Tongue (tissue), 2 donors: ENCODE data around the gene PRPF6. TPM values are rescaled to one million over a fixed set of nuclear protein-coding genes. Genes with fewer than 3 reads are reported as not detected.

Source experiments
- DNase-seq: peaks from one replicate; pipeline ENCODE4 v3.0.0-alpha.2; 2015
- total RNA-seq: library from RNA; depleted of rRNA; stranded (reverse); fragments of >200 nt; gene quantifications from one replicate; pipeline ENCODE4 v1.2.3, GENCODE V29; 2014

Gene PRPF6
- 62.5 TPM for total RNA-seq

GRCh38 chr20:63980806-63981728 is at the start of gene PRPF6:
Gene PRPF6 (plus strand): TSS chr20:63981132. CDS start chr20:63981246, 114 bp downstream.
- peak; percentile 99 for DNase-seq

- no peak for DNase-seq
Measured at GRCh38 chr20:63931735-63932134, 49.2 kb upstream of the PRPF6 start.

- no peak for DNase-seq
Measured at GRCh38 chr20:63932606-63933160, 48.2 kb upstream of the PRPF6 start.

GRCh38 chr20:63933646-63934045 is 47.3 kb upstream of the PRPF6 start:
- DNase-seq = no peak

GRCh38 chr20:63934271-63935068 is 46.5 kb upstream of the PRPF6 start:
- DNase-seq = no peak

- DNase-seq = no peak
Measured at GRCh38 chr20:63935447-63935846, 45.5 kb upstream of the PRPF6 start.

- DNase-seq = no peak
Measured at GRCh38 chr20:63937596-63937995, 43.3 kb upstream of the PRPF6 start.

GRCh38 chr20:63939061-63939935 is 41.6 kb upstream of the PRPF6 start:
- no peak for DNase-seq

GRCh38 chr20:63940071-63940471 is 40.9 kb upstream of the PRPF6 start:
- no peak for DNase-seq

GRCh38 chr20:63940472-63941266 is 40.3 kb upstream of the PRPF6 start:
- DNase-seq = no peak

- DNase-seq = peak; percentile 53
Measured at GRCh38 chr20:63941282-63942081, 39.5 kb upstream of the PRPF6 start.

GRCh38 chr20:63942250-63942951 is 38.5 kb upstream of the PRPF6 start:
- peak; percentile 57 for DNase-seq

GRCh38 chr20:63942969-63943807 is 37.7 kb upstream of the PRPF6 start:
- no peak for DNase-seq

- no peak for DNase-seq
Measured at GRCh38 chr20:63943808-63944077, 37.2 kb upstream of the PRPF6 start.

- DNase-seq = no peak
Measured at GRCh38 chr20:63944078-63944941, 36.6 kb upstream of the PRPF6 start.

GRCh38 chr20:63945031-63945658 is 35.8 kb upstream of the PRPF6 start:
- DNase-seq = no peak
